Measurements from ENCODE around the gene MANBA.
A peak's percentile ranks its signal among the peaks of the same experiment; 100 is the strongest.
"Not testable (repeated sequence)": the region's sequence is repeated elsewhere in the genome, so short reads cannot be mapped to it uniquely, and the experiment has no call there.

MANBA gene

GRCh38 chr4:102715057-102715456, 45.7 kb downstream of the MANBA start:
- no peak overlapping the region for H3K27ac ChIP-seq
- TF ChIP-seq ZFX (IDR thresholded peaks at IDR 0.05), result no peak
- TF ChIP-seq CTCF (conservative IDR thresholded peaks at IDR 0.05), result peak; percentile 15; the same call in 1 of the 2 replicates

- not testable (repeated sequence) for H3K27ac ChIP-seq
Measured at GRCh38 chr4:102713774-102714173, 47.0 kb downstream of the MANBA start.

GRCh38 chr4:102713096-102713495, 47.7 kb downstream of the MANBA start:
- TF ChIP-seq CTCF (conservative IDR thresholded peaks at IDR 0.05) (no peak), ZFX (IDR thresholded peaks at IDR 0.05) (no peak)
- no peak overlapping the region for H3K27ac ChIP-seq

- TF ChIP-seq CTCF (conservative IDR thresholded peaks at IDR 0.05) (no peak), ZFX (IDR thresholded peaks at IDR 0.05) (no peak)
- no peak overlapping the region for H3K27ac ChIP-seq
Measured at GRCh38 chr4:102710986-102711385, 49.8 kb downstream of the MANBA start.

- H3K27ac ChIP-seq, result not testable (repeated sequence)
Measured at GRCh38 chr4:102709060-102709459, 51.7 kb downstream of the MANBA start.

- H3K27ac ChIP-seq, result no peak overlapping the region
- TF ChIP-seq ZFX (IDR thresholded peaks at IDR 0.05) (no peak), CTCF (conservative IDR thresholded peaks at IDR 0.05) (no peak)
Measured at GRCh38 chr4:102707150-102707549, 53.6 kb downstream of the MANBA start.

- no peak overlapping the region for H3K27ac ChIP-seq
- TF ChIP-seq CTCF (conservative IDR thresholded peaks at IDR 0.05) (no peak), ZFX (IDR thresholded peaks at IDR 0.05) (no peak)
Measured at GRCh38 chr4:102705391-102705935, 55.3 kb downstream of the MANBA start.

- no peak for TF ChIP-seq CTCF (conservative IDR thresholded peaks at IDR 0.05)
- H3K27ac ChIP-seq, result no peak overlapping the region
Measured at GRCh38 chr4:102696758-102697157, 64.0 kb downstream of the MANBA start.

GRCh38 chr4:102694791-102695190, 66.0 kb downstream of the MANBA start:
- H3K27ac ChIP-seq, result no peak overlapping the region
- TF ChIP-seq CTCF (conservative IDR thresholded peaks at IDR 0.05) (no peak), ZFX (IDR thresholded peaks at IDR 0.05) (no peak)
